ENCODE results near the gene PDE4D. TPM values are rescaled to one million over a fixed set of nuclear protein-coding genes. Genes with fewer than 3 reads are reported as not detected.
"Not testable (repeated sequence)": the region's sequence is repeated elsewhere in the genome, so short reads cannot be mapped to it uniquely, and the experiment has no call there.

Gene PDE4D
- total RNA-seq, 1 donor from 2014 or later = 41.0 TPM

DNA sequence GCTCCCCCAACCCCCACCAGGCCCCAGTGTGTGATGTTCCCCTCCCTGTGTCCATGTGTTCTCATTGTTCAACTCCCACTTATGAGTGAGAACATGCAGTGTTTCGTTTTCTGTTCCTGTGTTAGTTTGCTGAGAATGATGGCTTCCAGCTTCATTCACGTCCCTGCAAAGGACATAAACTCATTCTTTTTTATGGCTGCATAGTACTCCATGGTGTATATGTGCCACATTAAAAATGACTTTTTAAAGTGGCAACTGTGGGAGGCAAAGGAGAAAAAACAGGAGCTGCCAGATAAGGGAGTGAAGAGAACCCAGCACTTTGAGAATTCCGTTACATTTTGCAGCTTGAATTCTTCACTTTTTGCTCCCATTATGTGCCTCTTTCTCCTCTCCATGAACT is 836.9 kb downstream of the PDE4D start:
- not testable (repeated sequence) for DNase-seq

DNA sequence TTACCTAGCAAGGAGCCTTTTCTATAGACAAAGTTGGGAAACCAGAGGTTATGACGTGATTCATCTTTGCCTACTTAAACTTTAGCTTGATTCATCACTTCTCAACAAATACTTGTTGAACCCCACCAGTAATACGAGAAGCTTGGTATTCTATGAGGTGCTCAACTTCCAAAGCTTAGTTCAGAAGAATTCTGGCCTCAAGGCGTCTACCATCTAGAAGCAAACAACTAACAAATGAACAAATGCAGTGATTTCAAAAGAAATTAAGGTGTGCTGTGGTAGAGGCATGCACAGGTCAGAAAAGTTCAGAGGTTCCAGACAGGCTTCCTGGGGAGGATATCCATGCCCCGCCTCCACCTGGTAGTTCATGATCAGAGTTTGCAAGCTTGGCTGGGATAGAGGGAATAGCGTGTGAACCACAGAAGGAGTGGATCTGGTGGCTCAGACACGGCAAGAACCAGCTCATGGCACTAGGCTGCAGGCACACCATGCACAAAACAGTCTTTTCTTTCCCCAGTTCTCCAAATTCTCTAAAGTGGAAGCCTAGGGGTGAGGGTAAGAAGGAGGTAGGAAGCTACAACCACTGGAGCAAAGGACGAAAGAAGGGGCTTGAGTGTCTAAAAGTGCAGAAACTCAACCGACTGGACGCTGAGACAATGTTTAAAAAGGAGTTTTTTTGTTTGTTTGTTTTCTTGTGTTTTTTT is 837.6 kb downstream of the PDE4D start:
- DNase-seq = no peak

DNA sequence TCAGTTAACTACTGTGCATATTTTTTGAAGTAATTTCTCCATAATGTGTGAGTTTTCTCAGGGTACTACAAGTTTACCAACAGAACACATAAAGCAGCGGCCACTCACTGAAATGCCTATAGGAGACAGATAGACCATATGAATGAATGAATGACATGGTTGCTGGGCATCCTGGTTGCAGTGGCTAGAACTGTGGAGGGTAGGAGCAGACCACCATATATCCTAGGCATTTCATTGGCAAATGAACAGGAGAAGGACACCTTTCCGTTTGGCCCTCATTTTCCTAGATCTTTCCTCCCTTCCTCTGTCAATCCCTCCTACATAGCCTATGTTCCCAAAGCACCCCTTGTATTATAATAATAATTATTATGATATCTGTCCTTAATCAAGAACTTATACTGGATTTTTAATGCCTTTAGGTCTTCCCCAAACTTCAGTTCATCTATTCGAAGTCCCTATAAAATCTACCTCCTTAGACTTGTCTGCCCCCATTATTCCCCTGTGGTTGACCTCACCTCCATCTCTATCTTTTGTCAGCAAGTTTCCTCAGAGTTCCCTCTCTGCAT is 838.5 kb downstream of the PDE4D start:
- no peak for DNase-seq

DNA sequence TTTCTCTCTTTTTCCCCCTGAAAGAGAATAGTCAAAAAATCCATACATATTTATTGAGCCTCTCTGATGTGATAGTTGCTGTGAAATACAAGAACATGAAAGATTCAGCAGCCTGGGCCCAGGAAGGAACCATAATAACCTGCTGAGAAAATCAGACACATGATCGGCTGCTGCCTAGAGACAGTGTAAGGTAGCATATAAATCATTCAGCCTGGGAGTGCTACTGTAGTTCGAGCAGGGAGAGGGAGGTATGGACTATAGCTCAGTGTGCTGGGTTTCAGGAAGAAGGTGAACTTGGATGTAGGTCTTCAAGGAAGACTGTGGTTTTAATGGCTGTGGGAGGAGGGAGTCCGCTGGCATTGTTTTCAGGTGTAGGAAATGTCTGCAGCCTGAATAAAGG is 841.6 kb downstream of the PDE4D start:
- DNase-seq = no peak

DNA sequence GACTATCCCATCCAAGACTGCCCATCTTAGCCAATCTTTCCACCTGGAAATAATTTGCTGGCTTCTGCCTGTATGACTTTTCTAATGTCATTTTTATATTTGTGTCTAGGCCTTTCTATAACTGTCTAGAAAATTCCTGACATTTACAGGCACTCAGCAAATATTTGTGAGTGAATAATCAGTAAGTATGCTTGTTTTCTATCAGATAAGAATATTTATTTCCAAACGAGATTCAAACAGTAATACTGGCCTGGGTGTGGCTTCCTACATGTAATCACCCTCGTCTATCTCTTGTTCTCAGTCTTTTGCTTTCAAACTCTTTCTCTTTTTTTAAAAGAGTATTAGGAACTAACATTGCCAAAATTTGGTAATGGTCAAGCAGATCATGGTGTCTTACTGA is 844.4 kb downstream of the PDE4D start:
- DNase-seq = no peak

DNA sequence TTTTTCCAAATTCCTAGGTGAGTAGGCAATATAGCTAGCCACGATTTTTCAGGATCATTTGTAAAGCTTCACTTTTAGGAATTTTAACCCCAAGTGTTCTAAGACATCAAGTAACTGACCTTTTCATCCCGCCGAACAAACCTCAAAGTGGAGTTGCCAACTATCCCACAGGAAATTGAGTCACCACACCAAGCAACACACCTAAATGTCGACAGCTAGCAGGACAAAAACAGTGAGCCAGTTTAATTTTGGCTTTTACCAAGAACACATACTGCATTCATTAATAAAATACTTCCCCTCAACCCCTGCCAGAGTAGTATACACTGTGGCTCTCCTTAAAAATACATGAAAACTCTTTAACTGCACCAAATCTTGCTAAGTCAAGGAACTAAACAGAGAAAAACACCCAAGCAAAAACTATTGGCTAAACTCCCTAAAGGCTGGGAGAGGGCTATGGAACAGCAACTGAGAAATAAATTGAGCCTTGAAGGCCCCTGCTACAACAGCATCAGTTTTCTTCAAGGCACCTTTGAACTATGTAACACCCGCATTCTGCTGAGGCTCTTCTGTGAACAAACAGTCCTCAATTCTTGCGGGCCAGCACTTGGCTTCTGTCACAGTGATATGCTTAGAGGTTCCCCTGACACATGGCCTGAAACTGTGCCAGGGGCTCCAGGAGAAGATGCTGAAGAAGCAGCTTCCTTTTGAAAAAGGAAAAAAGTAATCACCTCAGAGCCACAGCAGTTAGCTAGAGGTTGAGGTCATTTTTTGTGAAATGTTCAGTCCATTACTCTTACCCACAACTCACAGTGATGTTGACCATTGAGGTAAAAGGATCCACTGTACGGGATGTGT is 851.1 kb downstream of the PDE4D start:
- DNase-seq = peak; percentile 64

DNA sequence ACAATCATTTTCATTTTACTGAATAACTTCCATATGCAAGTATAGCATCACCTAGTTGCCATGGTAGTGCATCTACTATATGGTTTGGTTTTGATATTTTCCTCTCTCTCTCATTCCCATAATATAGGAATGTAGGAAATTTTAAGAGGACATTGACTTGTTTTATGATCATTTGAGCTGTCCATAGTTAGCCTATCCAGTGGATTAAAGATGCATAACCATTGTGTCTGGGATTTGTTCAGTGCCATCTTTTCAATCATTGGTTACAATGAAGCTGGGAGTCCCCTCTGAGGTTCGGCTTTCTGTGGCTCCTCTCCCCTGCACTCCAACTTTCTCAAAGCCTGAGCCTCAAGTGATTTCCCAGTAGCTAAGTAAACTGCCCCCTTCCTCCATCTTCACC is 852.2 kb downstream of the PDE4D start:
- no peak for DNase-seq

DNA sequence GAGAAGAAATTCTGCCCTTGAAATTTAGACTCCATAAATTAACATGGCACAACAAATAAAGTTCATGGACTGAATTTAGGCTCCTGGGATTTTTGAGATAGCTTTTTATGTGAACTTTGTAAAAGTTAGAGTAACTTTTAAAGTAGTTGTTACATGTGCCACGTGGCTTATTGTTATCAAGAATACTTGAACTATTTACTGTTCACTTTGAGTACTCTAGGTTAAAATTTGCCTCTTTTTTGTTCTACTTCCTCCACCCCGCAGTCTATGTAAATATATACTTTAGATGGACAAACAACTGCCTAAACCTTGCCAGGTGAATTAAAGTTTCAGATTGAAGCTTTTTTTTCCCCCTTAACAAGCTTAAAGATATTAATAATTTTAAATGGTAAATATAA is 852.7 kb downstream of the PDE4D start:
- no peak for DNase-seq

DNA sequence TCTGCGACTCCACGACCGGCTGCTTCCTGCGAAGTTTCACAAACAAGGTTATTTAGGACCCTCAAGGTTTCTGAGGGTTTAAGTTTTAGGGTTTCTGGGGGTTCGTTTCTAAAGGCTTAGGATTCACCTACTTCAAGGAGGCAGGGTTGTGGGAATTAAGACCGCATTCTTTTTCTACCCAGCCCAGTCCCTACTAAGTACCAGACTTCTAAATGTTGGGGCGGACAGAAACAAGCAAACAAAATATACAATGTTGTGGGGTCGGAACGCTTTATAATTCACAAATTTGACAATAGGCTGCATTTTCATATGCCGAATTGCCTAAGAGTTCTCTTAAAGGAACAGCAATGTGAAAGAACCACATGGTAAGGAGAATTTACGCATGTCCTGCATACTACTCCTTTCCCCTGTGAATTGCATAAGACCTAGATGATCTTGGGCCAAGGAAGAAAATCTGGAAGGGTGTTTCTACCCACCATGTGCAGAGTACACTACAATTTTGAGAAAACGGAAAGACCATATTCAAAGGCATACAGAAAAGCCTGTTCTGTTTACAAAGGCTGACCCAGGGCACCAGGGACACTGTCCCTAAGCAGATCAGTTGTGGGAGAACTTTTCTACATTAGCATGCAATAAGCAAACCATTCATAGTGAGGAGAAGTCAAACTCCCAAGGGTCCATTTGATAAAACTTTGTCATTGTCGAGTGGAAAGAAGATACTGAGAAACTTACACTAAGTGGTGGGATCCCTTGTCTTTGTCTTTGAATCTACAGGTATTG is 853.3 kb downstream of the PDE4D start:
- peak; percentile 7 for DNase-seq

DNA sequence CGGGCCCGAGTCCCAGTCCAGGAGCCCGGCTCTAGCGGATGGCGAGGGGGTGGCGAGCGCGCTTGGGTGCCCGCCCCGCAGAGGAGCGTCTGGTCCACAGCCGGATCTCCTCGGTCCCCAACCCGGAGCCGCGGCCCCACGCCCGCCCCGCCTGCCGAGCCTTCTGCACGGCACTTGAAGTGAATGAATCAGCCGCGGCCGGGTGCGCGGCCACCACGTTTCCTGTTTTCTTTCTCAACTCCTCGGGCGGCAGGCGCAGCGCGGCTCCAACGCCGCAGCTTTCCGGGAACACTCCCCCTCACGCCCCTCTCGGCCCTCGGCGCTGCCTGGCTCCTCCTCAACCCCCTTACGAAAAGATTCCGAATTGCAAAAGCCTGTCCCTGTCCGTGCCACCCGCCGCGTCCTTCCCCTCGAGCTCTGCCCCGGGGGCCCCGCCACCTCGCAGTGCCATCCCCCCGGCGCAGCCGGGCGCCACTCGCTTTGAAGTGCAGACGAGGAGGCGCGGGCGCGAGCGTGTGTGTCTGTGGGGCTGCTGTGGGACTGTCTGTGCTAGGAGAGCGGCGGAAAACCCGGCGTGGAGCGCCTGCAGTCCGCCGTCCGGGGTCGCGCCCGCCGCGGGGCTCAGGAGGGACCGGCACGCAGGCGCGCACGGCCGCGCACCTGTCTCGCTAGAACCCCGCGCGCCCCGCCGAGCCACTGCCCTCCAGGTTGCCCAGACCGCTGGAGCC is 854.1 kb downstream of the PDE4D start:
- DNase-seq = peak; percentile 80

DNA sequence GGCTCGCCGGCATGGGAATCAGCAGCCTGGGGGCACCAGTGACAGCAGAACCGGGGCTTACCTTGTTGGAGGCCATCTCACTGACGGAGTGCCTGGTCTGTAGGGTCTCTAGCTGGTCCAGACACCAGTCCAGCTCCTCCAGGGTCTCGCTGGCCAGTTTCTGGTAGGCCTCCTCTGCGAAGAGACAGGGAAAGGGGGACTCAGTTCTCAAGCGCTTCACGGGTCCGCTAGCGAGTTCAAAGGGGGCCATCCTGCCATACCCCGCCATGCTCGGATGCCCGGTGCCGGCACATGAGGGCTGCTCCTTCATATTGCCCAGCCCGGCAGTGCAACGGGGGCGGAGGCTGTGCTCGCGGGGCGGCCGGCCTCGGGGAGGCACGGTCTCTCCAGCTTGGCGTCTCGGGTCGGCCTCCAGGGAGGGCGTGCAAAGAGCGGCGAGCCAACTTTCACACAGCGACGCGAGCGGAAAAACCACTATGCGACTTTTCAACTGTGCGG is 854.7 kb downstream of the PDE4D start:
- DNase-seq = no peak

DNA sequence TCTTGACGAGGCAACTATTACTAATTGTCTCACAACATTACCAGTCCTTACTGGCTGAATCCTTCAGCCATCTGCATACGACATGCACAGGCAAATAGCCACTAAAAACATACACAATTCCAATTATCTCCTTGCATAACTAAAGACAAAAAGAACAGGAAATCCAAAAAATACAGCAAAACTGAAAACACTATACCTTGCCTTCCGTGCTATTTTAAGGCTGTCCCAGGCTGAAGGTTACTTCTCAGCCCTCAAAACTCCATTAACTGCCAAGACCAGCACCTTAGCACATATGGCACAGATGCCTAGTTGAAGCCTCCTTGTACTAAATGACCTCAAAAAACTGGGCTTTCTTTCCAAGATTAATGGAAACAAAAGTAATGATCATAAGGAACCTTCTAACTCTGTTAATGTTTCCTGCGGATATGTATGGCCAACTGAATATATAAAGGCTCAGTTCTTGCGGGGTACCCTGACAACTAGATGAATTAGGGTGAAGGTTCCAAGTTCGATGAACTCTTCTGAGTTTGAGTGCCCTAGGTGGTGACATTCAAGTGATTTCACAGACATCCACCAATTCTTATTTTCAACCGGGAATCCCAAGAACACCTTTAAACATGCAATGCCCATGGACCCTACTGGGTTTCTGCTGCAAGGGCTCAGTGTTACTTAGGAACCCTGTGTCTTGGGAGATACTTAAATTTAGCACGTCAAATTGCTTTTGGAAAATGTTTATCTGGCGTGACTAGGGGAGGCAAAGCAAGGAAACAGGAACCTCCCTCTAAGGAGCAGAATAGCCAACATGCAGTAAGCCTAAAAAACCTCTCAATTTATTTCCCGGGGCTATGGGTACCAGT is 855.4 kb downstream of the PDE4D start:
- peak; percentile 7 for DNase-seq

DNA sequence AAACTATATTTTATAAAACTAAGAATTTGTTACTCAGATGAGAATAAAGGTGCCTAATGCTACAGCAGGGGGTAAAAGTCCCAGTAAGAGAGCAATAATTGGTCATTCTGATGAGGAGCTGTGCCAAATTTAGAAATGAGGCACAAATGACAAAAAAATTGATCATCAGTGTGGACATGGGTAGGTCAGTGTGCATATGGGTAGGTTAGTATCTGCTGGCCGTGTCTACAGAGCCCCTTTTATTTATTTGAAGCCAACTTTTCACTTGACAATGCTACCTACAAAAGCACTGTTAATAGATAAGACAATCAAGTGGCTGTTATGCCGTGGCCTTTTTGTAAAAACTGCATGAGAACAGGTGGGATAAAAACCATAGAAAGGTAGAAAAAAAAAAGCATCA is 856.1 kb downstream of the PDE4D start:
- DNase-seq = no peak

DNA sequence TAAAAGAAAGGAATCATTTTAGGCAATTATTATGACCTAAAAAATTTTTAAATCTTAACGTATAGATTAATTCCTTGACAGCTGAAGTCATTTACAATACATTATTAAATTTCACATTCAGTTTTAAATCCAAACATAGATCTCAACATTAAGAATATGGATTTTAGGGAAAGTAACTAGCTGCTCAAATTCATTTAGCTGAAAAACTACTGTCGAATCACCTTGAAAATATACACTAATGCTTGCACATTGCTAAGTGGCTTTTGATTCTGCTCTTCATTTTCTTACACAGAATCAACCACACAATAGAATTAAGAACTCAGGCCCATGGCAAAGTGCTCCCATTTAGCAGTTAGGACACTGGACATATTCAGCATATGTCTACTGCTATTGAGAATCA is 856.5 kb downstream of the PDE4D start:
- no peak for DNase-seq

DNA sequence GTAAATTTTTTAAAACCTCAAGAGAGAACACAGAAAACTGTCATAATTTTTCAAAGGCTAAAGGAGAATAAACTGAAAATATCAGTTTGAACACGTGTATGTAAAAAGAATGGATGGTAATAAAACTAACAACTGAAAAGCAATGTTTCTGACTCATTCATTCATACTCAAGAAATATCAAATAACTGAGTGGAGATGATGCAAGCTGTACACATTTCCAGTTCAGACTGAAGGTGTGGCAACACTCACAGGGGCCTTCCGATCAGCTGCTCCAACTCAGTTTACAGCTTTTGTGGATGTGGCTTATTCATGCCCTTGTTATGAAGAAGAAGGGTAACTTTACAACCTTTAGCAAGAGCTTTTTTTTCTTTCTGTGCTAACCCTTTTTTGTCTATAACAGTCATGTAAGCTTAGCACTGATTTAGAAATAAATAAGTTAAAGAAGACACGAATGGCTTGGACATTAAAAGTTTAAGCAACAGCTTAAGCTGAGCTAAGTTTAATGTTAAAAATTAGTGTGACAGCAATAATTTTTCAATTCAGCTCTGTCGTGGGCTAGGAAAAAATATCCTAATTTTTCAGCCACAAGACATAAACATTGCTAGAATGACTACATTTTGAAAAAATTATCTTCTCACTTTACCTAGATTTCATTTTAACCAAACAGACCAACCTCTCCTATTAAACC is 857.1 kb downstream of the PDE4D start:
- peak; percentile 69 for DNase-seq

DNA sequence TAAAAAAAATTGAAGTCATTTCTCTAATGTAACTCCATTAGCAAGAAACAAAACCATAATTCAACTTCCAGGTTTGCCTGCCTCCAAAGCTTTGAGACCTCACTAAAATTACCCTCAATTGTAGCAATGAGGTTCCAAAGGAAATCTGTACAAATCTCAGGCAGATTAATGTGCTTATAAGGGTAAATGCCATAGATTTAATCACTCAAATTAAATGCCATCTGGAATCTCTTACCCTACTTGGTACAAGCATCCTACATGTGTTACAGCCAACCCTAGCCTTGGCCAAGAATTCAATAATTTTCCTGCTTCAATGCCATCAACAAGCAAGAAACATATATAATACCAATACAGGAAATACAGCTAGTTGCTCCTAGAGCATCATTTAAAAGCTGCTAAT is 857.8 kb downstream of the PDE4D start:
- no peak for DNase-seq

DNA sequence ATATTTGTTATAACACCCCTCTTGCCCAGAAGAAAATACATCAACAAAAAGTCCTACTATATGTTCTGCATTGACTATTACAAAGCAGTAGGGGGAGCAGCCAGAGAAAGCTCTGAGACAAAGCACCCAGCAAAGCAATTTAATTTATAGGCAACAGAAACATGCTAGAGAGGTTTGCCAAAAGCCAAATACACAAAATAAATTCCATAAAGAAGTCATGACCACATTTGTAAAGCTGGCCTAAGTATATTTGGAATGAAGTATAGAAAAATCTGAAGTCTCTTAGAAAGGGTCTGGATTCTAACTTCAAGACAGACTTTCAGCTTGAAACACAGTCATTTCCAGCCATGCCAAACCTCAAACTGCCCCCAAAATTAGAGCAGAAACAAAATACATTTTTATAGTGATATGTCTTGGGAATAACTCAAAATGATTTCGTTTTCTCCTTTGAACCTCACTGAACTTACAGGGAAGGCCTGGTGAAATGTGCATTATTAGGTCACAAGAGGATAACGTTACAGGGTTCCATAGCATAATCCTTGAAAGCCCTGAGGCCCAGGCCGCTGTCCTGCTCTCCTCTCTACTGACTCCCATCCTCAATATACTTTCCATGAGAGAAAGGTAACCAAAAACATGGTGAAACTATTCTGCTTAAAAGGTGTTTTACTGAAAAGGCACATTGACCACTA is 858.9 kb downstream of the PDE4D start:
- DNase-seq = peak; percentile 64

DNA sequence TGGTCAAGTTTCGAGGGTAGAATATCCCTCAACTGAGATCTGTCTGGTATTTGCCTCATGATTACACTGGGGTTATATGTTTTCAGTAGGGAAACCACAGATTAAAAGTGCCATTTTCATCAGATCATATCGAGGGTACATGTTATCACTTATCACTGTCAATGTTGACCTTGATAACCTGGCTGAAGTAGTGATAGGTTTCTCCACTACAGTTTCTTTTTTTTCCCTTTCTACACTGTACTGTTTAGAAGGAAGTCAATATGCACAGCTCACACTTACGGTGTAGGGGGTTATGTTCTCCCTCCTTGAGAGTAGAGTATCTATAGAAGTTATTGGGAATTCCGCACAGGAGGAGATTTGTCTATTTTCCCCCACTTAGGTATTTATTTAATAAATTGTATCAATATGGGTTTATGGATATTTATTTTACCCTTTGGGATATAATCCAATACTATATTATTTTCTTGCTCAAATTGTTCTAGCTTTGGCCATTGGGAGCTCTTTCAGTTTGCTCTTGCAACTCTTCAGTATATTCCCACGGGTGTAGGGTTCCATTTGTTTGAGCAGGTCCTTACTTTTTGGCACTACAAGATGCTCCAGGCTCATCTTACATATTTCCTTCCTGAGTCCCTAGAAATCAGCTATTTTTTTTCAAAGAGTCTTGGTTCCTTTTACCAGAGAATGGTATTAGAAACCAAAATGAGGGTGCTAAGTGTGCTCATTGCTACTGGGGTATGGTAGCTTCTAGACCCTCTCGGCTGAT is 866.2 kb downstream of the PDE4D start:
- DNase-seq = no peak

DNA sequence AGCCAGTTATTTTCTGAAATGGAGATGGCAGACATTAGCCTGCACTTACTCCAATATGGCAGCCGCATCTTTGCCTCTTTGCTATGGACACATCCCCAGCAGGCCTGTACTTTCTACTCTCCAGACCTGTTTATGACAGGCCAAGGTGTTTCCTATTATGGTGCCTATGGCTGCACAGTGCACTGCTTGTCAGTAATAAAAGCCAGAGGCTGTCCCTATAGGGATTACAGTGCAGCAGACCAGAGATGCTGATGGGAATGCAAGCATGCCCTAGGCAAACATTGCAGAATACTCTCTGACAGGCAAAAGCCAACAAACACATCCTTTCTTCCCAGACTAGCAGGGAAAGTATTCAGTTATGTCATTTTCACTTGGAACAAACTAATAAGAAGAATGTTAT is 867.8 kb downstream of the PDE4D start:
- no peak for DNase-seq

Data from dermis blood vessel endothelial cell (primary cell).